ENCODE data around the gene MRPL54. TPM values are rescaled to one million over a fixed set of nuclear protein-coding genes. Genes with fewer than 3 reads are reported as not detected.

MRPL54 gene
- total and polyA plus RNA-seq, 2 experiments from 2014 or later = 57.9 to 73.0 TPM

DNA sequence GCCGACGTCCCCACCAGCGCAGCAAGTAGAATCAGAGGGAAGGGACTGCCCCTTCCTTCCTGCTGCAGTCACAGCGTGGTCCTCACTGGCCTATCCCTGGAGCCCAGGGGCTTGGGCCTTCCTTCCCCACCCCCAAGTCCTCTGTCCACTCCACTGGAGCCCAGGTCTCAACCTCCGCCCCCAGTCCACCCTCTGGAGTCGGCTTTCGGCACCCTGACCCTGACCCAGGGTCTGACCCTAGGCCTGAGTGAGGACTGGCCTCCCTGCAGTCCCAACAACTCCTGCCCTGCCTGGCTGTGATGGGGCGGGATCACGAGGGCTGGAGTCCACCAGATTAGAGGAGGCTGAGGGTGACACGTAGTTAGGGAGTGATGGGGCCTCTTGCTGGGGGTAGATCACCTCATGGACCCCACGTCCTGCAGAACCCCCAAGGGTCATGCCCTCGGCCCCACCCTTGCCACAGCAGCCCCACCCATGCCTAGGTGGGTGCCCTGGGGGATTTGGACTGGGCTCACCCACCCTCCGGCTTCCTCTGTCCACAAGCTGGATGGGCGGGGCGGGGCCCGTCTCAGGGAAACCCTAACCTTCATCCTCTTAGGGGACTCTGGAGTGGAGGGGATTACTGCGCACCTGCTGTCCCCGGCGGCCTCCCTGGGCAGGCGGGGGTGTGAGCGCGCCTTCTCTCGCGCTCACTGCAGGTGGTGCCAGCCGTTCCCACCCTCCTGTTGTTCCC, 5.7 kb downstream of the MRPL54 start:
- Histone ChIP-seq H3K79me2 (ENCODE audit: insufficient read depth) (peaks cover 14% of the 10 kb centered on the region), H4K20me1 (ENCODE audit: insufficient read depth) (no peaks in the 10 kb centered on the region), H2AFZ (no peak overlapping the region), H3K36me3 (ENCODE audit: low read depth) (no peaks in the 10 kb centered on the region), H3K27ac (no peak overlapping the region), H3K27me3 (replicated peaks; ENCODE audit: insufficient read depth) (no peaks in the 10 kb centered on the region), H3K9me2 (ENCODE audit: insufficient read depth) (no peaks in the 10 kb centered on the region), H3K4me2 (ENCODE audit: unreplicated experiment) (no peak overlapping the region), H3K9ac (no peak overlapping the region), H3K4me3 (no peak overlapping the region), H3K9me3 (ENCODE audit: low read depth) (no peaks in the 10 kb centered on the region), H3K4me1 (ENCODE audit: insufficient read depth) (0 out of 2 replicates have a peak, but pooled peaks cover 3% of the 10 kb centered on the region), H3F3A (ENCODE audit: insufficient read depth) (no peaks in the 10 kb centered on the region)
- no peak for TF ChIP-seq EZH2phosphoT487 (IDR thresholded peaks at IDR 0.05; ENCODE audit: insufficient read depth, low read depth)
- TF ChIP-seq EZH2 (IDR thresholded peaks at IDR 0.05; ENCODE audit: insufficient read depth, poor library complexity, severe bottlenecking) = no peak
- DNase-seq = no peak
- in situ Hi-C loops (cut with MboI) = no loop called here
- WGBS, 2 experiments (ENCODE audit: low coverage in 1 of 2, low lambda C conversion rate in 2 of 2, missing lambda C conversion rate in 2 of 2) = 90 to 91% methylated on average over 22 to 25 of the region's 25 CpGs

DNA sequence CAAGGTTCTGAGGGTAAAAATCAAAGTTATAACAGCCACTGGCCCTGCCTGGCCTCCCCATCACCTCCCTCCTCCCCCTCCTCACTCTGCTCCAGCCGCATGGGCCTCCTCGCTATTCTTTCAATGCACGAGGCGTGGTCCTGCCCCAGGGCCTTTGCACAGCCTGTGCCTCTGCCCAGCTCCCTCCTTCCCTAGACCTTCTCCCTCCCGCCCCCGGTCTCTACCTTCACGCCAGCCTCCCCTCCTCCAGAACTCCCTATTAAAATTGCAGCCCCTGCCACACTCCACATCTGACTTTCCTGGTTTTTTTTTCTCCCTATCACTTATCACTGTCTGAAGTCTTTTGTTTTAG, 6.2 kb downstream of the MRPL54 start:
- H3K9me2 ChIP-seq (ENCODE audit: insufficient read depth) = no peaks in the 10 kb centered on the region
- no peak overlapping the region for H3K9ac ChIP-seq
- H2AFZ ChIP-seq = no peak overlapping the region
- H3K79me2 ChIP-seq (ENCODE audit: insufficient read depth) = peaks cover 8% of the 10 kb centered on the region
- no peaks in the 10 kb centered on the region for H3K9me3 ChIP-seq (ENCODE audit: low read depth)
- H3K4me3 ChIP-seq = no peak overlapping the region
- H3F3A ChIP-seq (ENCODE audit: insufficient read depth) = no peaks in the 10 kb centered on the region
- H3K4me2 ChIP-seq (ENCODE audit: unreplicated experiment) = no peak overlapping the region
- H3K27me3 ChIP-seq (replicated peaks; ENCODE audit: insufficient read depth) = no peaks in the 10 kb centered on the region
- no peak overlapping the region for H3K27ac ChIP-seq
- DNase-seq = no peak
- 95 to 100% methylated on average over 1 to 7 of the region's 7 CpGs for WGBS, 2 experiments (ENCODE audit: low coverage in 1 of 2, low lambda C conversion rate in 2 of 2, missing lambda C conversion rate in 2 of 2)
- no peaks in the 10 kb centered on the region for H3K4me1 ChIP-seq (ENCODE audit: insufficient read depth)
- H3K36me3 ChIP-seq (ENCODE audit: low read depth) = no peaks in the 10 kb centered on the region
- no peaks in the 10 kb centered on the region for H4K20me1 ChIP-seq (ENCODE audit: insufficient read depth)
- TF ChIP-seq EZH2 (IDR thresholded peaks at IDR 0.05; ENCODE audit: insufficient read depth, poor library complexity, severe bottlenecking) (no peak), EZH2phosphoT487 (IDR thresholded peaks at IDR 0.05; ENCODE audit: insufficient read depth, low read depth) (no peak)
- in situ Hi-C loops (cut with MboI) = no loop called here

DNA sequence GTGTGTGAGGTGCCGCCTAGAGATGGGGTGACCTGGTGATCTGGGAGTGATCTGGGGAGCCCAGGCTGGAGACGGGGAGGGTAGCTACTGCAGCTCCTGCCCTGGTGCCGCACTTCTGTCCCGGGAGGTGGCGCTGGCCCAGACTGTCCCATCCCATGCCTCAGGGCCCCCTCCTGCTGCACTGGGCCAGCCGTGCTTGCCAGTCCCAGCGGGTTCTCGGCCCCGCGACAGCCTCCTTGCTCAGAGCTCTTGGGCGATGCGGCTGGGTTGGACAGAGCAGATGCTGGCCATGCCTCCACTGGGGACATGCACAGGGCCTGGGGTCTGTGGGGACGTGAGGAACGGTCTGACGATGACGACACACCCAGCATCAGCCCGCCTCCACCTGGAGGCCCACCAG, 7.0 kb downstream of the MRPL54 start:
- Histone ChIP-seq H3K4me3 (no peak overlapping the region), H2AFZ (no peak overlapping the region), H3F3A (ENCODE audit: insufficient read depth) (no peaks in the 10 kb centered on the region), H3K9me2 (ENCODE audit: insufficient read depth) (no peaks in the 10 kb centered on the region), H3K79me2 (ENCODE audit: insufficient read depth) (peaks cover under 1% of the 10 kb centered on the region; the same call in 1 of the 2 replicates), H3K36me3 (ENCODE audit: low read depth) (no peaks in the 10 kb centered on the region), H3K9me3 (ENCODE audit: low read depth) (no peaks in the 10 kb centered on the region), H3K4me2 (ENCODE audit: unreplicated experiment) (no peak overlapping the region), H4K20me1 (ENCODE audit: insufficient read depth) (no peaks in the 10 kb centered on the region), H3K27ac (no peak overlapping the region), H3K4me1 (ENCODE audit: insufficient read depth) (no peaks in the 10 kb centered on the region), H3K27me3 (replicated peaks; ENCODE audit: insufficient read depth) (no peaks in the 10 kb centered on the region), H3K9ac (no peak overlapping the region)
- DNase-seq = no peak
- no peak for TF ChIP-seq EZH2phosphoT487 (IDR thresholded peaks at IDR 0.05; ENCODE audit: insufficient read depth, low read depth)
- 77 to 84% methylated on average over 16 of the region's 17 CpGs for WGBS, 2 experiments (ENCODE audit: low coverage in 1 of 2, low lambda C conversion rate in 2 of 2, missing lambda C conversion rate in 2 of 2)
- in situ Hi-C loops (cut with MboI) = no loop called here

DNA sequence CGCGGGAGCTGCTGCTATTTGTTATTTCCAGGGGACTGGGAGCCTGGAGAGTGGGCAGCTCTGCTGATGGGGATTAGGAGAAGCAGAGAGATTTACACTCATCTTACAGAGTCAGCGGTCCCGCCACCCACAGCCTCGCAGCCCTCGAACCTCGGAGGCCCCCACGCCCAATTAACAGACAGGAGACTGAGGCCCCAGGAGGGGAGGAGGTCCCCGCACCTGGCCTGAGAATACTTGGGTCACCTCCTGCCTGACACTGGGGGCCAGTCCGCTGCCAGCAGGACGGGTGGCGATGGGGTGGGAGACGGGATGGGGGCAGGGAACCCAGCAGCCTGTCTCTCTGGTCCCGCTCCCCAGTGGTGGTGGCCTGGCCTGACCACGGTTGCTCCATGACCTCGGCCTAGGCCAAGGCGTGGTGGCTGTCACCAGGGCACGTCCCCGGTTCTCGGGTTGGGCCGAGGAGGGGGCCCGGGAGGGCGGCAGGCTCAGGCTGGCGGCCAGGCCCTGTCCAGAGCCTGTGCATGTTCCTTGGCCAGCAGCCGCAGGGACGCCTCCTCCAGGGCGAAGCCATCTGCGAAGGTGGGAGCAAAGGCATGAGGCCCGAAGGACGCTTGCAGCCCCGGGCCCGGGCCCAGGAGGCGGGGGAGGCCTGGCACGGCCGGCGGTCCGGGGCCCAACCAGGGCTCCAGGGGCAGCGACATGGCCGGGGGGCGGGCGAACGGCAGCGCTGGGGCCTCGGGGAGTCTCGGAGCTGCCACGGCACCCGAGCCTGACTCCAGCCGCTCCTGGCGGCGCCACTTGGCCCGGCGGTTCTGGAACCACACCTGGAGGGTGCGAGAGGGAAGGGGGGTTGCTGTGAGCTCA, 7.9 kb downstream of the MRPL54 start:
- no peak overlapping the region for H2AFZ ChIP-seq
- in situ Hi-C loops (cut with MboI) = no loop called here
- H3K4me1 ChIP-seq (ENCODE audit: insufficient read depth) = no peaks in the 10 kb centered on the region
- no peak for DNase-seq
- H3K36me3 ChIP-seq (ENCODE audit: low read depth) = no peaks in the 10 kb centered on the region
- H3K79me2 ChIP-seq (ENCODE audit: insufficient read depth) = no peaks in the 10 kb centered on the region
- H3K27me3 ChIP-seq (replicated peaks; ENCODE audit: insufficient read depth) = no peaks in the 10 kb centered on the region
- no peaks in the 10 kb centered on the region for H3K9me2 ChIP-seq (ENCODE audit: insufficient read depth)
- H4K20me1 ChIP-seq (ENCODE audit: insufficient read depth) = no peaks in the 10 kb centered on the region
- no peak overlapping the region for H3K4me3 ChIP-seq
- no peaks in the 10 kb centered on the region for H3F3A ChIP-seq (ENCODE audit: insufficient read depth)
- H3K9me3 ChIP-seq (ENCODE audit: low read depth) = no peaks in the 10 kb centered on the region
- H3K9ac ChIP-seq = no peak overlapping the region
- H3K27ac ChIP-seq = no peak overlapping the region
- WGBS, 2 experiments (ENCODE audit: low coverage in 1 of 2, low lambda C conversion rate in 2 of 2, missing lambda C conversion rate in 2 of 2) = 68 to 74% methylated on average over 27 to 47 of the region's 53 CpGs
- TF ChIP-seq EZH2phosphoT487 (IDR thresholded peaks at IDR 0.05; ENCODE audit: insufficient read depth, low read depth) (no peak), EZH2 (IDR thresholded peaks at IDR 0.05; ENCODE audit: insufficient read depth, poor library complexity, severe bottlenecking) (no peak)
- no peak overlapping the region for H3K4me2 ChIP-seq (ENCODE audit: unreplicated experiment)
